T-helper 2 cell (primary cell): ENCODE measurements around the gene NOS1.

Experiments
- DNase-seq, 5 experiments: peaks; one replicate each; pipeline versions ENCODE4 v3.0.0 to v3.0.0-alpha.2; 2012 to 2022

The NOS1 gene

DNA sequence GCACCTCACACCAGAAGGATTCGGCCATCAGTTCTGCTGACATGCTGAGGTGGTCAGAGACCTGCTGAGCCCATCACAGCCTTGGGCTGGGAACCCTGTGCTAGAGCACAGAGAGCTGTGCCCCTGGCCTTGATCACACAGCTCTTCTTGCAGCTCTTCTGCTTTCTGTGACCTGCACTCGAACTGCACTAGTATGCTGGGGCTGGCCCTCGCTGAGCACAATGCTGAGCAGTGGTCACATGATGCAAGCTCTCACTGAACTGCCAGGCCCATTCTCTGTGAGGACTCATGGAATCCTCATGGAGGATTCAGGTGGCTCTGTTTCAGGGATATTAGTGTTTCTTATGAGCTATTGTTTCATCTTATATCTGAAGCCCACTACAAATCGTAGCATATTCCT is 193.7 kb downstream of the NOS1 start:
- no peak for DNase-seq

DNA sequence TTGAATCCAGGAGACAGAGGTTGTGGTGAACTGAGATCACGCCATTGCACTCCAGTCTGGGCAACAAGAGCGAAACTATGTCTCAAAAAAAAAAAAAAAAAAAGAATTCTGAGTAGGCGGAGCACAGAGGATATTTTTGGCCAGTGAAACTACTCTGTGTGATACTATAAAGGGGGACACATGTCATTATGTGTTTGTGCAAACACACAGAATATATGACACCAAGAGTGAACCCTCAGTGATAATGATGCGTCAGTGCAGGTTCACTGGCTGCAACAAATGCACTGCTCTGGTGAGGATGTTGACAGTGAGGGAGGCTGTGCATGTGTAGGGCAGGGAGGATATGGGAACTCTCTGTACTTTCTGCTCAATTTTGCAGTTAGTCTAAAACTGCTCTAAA is 195.3 kb downstream of the NOS1 start:
- DNase-seq, result no peak

- DNase-seq, result no peak
These were observed 196.1 kb downstream of the NOS1 start for GRCh38 chr12:117165342-117165741.

GRCh38 chr12:117162633-117163032 is 198.8 kb downstream of the NOS1 start:
- no peak for DNase-seq

DNA sequence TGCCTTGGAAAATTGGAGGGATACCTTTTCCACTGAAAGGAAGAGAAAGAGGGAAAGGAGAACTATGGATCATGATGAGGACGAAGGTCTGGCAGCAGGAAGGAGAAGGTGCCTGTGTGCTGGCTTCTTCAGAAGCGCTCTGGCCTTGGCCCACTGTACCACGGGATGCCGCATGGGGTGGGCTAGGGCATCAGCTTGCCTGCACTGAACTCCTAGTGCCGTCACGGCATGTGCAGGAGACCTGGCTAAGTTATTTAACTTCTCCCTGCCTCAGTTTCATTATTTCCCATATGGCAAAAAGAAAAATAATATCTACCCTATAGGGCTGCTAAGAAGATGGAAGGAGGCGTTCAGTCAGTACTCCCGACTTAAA is 199.3 kb downstream of the NOS1 start:
- DNase-seq, result no peak

DNA sequence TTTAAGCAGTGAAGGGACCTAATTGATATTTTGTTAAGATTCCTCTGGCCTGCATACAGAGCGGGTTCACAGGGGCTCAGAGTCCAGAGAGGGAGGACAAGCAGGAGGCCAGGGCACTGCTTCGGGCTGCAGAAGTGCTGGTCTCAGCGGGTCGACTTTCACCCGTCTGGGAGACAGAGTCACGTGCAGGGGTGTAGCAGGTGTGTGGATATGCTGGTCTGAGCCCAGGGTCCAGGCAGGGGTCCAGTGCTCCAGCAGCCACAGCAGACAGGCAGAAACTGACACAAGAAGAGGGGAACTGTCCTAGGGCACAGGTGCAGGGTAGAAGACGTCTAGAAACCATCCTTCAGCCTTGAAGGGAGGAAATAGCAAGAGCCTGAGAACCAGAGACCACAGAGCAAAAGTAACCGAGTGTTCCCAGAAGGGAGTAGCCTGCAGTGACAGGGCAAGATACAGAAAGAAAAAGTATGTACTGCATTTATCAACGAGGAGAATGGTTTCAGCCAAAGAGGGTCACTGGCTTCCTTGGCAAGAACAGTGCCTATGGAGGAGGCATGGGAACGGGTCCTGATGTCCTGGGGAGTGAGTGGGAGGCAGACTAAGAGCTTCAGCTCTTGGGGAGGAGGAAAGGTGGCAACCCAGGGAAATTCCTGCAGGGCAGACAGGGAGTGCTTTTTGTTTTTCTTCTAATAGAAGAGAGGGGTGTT is 199.8 kb downstream of the NOS1 start:
- DNase-seq, result no peak

DNA sequence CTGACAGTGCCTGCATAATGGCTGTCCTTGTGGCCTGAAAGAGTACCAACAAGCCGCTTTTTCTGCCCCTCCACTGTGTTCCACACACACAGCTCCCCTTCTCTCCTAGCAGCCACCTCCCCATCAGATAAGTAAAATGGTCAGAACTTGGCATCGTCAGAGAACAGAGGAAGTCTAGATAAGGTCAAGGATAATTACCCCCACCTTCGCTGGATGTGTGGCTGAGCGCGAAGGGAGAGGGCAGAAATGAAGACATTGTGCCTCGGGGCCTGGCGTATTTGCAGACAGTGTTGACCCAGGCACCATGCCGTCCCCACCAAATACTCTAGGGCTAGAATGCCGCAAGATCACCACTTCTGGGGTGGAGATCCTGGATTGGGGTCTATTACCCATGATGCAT is 201.8 kb downstream of the NOS1 start:
- no peak for DNase-seq

DNA sequence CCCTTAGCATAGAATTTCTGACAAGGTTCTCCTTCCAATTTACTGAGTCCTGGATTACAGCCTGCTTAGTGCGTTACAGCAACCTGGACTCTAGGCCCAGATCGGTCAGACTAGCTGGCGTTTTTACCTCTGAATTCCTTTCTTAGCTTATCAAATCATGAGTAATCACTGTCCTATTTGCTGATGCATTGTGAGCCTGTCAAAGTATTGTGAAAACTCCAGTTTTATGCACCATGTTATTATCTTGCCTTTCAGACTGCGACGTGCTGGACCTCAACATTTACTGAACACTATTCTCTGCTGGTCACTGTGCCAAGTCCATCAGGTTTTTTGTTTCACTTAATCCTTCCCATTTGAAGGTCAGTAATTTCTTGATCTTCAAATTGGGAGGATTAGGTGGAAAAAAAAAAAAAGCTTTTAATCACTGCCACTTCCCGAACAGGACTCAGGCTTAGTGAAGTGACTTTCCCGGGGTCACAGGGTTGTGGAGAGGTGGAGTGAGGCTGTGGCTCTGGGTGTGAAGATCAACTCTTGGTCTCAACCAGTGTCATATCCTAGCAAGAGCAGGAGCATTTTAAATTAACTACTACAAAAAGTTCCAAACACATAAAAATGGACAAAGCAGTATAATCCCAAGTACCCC is 202.4 kb downstream of the NOS1 start:
- DNase-seq, result no peak
